HK-2 (cell line): ENCODE measurements around the gene GGT1.
"Not testable (repeated sequence)": the region's sequence is repeated elsewhere in the genome, so short reads cannot be mapped to it uniquely, and the experiment has no call there.

ENCODE experiments used
- DNase-seq: peaks from one replicate; pipeline ENCODE4 v3.0.0-alpha.2; 2018; ENCODE audit not compliant: unreplicated experiment

Gene GGT1

GRCh38 chr22:24584166-24584790 lies 18.7 kb upstream of the GGT1 start:
- DNase-seq, result no peak

- DNase-seq, result no peak
These were observed 18.1 kb upstream of the GGT1 start for GRCh38 chr22:24584871-24585411.

- DNase-seq, result no peak
These were observed 17.5 kb upstream of the GGT1 start for GRCh38 chr22:24585461-24585860.

DNA sequence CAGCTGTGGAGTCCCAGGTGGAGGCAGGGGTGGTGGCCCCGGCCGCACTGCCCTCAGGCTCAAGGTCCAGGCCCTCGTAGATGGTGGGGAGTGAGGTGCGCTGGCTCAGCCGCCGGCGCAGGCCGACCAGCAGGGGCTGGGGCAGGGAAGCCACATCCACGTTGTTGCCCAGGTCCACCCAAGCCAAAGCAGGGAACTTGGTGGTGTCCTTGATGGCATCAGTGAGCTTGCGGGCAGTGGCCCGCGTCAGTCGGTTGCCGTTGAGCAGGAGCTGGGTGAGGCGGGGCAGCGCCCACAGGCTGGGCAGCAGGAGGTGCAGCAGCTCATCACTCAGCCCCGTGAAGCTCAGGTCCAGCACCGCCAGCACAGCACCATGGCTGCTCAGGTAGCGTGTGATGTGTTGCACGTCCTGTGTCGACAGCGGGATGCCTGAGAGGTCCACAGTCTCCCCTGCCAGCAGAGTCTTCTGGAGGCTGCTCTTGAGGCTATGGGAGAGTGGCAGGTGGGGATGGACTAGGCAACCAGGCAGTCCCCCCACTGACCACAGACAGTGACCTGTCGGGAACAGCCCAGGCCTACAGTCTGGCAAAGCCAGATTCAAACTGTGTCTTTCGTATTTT lies 17.0 kb upstream of the GGT1 start:
- DNase-seq, result no peak

- no peak for DNase-seq
These were observed 15.7 kb upstream of the GGT1 start for GRCh38 chr22:24587251-24587650.

DNA sequence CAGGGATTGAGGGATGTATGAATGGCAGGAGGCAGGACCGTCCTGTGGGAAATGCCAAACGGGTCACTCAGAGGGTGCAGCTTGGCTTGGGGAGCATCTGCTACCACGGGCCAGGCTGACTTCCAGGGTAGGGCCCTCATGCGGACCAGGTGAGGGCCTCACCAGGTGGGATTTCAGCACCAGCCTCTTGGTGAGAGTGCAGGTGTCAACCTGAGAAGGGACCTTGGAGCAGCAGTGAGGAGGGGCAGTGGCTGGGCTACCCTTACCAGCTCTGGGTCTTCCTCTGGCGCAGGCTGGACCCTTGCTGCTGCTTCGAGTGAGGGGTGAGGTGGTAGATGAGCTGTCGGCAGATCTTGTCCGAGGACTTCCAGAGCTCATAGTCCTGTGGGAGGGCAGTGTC lies 15.0 kb upstream of the GGT1 start:
- no peak for DNase-seq

- DNase-seq, result no peak
These were observed 14.6 kb upstream of the GGT1 start for GRCh38 chr22:24588381-24588756.

GRCh38 chr22:24588757-24589481 lies 14.1 kb upstream of the GGT1 start:
- no peak for DNase-seq

DNA sequence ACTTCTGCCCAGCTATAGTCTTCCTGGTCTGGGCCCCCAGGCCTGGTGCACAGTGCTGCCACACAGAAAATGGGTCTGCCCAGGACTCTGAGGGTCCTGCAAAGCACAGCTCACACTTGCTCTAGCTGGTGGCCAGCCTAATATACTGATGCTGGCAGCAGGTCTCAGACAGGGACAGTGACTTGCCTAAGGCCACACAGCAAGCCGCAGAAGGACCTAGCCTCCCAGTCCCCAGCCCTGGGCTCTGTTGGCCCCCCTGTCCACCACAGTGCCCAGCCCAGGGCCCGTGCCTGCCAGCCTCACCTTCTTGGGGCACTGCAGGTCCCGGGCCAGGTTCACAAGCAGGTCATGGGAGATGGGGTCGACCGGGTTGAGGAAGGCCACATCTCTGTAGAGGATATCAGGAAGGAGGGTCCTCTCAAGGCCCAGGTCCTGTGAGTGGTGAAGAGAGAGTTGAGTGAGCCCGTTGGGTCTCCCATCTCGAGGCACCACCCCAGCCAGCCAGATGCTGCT lies 13.4 kb upstream of the GGT1 start:
- no peak for DNase-seq

- DNase-seq, result no peak
These were observed 12.3 kb upstream of the GGT1 start for GRCh38 chr22:24590596-24591173.

DNA sequence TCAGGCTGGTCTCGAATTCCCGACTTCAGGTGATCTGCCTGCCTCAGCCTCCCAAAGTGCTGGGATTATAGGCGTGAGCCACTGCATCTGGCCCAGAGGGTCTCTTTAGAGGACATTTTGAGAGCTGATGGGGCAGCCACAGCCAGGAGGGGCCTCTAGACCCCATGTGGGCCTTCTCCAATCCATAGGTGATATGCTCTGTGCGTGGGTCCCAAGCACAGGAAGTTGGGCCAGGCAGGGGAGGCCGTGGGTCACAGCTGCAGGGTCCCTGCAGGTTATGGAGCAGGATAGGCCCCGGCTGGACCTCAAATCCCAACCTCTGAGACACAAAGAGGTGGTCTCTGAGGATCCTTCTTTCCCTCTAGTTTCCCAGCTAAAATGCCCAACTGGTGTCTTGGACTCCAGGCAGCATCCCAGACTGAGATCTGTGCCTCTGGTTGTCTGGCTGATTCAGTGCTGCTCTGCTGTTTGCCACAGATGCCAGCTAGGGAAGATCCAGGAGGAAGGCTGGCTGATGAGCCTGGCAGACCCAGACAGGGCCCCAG lies 11.6 kb upstream of the GGT1 start:
- DNase-seq, result no peak

DNA sequence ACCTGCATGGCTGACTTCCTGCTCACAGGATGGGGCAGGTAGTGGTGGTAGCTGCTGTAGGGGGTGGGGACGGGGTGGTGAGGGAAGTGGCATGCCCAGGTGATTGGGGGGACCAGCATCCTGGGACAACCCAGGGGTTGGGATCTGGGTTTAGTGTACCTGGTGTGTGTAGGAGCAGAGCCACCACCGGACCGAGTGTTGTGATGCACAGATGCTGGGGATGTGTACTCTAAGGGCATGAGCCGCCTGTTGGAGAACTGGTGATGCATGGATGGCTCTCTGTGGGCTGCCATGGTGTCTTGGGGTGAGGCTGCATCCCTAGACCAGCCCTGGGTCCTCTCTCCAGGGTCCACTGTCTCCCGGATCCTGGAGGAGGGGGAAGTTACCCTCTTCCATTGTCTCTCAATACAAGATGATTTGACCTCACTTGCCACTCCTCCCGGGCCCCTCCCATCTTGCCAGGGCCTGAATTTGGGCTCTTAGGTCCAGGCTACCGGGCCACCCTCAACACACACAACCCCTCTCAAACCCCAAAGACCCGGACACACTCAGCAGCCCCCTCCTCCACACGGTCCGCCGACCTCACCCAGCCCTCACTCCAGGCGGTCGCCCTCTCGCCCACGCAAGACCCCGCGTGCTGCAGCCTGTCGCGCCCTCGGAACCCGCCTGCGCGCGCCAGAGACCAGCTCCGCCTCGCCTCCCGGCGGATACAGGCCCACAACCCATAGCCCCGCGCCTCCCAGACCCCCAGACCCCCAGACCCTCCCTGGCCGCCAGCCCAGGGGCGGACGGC lies 10.7 kb upstream of the GGT1 start:
- DNase-seq, result peak; percentile 25

GRCh38 chr22:24592851-24593558 lies 10.0 kb upstream of the GGT1 start, which contains the start of gene LRRC75B:
LRRC75B (minus strand) TSS chr22:24593073; CDS start chr22:24593039, 34 bp downstream.
- peak; percentile 91 for DNase-seq

DNA sequence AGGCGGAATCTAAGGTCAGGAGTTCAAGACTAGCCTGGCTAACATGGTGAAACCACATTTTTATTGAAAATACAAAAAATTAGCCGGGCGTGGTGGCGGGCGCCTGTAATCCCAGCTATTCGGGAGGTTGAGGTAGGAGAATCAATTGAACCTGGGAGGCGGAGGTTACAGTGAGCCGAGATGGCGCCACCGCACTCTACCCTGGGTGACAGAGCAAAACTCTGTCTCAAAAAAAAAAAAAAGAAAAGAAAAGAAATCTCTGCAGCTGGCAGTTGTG lies 9.5 kb upstream of the GGT1 start:
- not testable (repeated sequence) for DNase-seq

DNA sequence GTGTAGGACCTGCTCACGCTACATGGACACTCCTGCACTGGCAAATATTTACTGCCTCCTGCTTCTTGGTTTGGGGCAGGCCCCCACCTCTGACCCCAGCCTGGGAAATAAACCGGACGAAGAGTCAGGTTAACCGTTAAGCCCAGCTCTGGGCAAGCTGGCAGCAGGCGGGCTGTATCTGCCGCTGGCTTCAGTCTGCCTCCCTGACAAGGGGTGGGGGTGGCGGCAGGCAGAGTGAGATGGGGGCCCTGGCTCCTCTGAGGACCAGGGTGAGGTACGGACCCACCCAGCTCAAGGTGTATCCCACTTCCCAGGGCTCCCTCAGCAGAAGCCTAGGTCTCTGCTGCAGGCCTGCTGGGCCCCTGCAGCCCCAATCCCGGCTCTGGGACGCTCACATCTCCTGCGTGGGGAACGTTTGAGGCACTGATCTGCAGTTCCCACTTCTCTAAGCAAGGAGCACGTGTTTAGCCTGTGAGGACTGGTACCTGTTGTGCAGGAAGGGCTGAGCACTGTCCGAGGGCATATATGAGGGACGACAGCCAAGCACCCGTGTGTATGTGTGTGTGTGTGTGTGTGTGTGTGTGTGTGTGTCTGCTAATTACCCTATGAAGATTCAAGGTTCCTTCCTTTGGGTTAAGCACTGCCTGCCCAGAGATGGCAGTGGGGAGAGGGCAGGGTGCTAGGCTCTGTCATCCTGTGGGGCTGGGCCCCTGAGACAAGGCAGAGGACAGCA lies 9.0 kb upstream of the GGT1 start:
- peak; percentile 49 for DNase-seq

- no peak for DNase-seq
These were observed 8.3 kb upstream of the GGT1 start for GRCh38 chr22:24594569-24595120.

DNA sequence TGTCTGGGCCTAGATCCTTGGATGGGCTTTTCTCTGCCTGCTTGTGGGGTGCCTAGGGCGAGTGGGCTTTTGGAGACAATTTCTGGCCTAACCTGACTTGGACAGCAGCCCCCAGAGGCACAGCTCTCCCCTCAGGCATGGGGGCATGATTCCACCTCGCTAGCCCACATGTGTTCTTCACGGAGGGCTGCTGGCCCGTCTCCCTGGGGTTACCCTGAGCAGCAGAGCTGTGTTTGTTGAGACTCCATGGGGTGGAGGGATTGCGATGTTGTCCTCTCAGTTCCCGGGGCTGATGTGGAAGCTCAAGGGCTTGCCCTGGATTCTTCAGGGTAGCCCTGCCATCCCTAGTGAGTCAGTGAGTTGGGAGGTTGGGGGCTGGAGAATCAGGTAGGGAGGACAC lies 7.8 kb upstream of the GGT1 start:
- DNase-seq, result no peak

DNA sequence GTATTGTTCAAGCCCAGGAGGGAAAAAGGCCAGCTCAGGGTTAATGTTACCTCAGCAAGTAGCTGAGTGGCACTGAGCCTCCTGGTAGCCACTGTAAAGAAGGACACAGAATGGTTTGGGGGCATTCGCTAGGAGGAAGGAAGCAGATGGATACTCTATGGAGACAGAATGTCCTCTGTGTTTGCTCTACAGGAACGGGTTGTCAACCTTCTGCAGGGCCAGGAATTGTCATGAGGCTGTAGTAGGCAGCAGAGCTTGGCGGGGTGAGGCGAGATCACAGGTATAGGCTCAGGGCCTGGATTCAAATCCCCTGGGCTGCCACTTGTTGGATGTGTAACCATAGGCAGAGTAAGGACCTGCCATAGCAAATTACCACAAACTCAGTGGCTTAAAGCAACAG lies 7.1 kb upstream of the GGT1 start:
- no peak for DNase-seq

DNA sequence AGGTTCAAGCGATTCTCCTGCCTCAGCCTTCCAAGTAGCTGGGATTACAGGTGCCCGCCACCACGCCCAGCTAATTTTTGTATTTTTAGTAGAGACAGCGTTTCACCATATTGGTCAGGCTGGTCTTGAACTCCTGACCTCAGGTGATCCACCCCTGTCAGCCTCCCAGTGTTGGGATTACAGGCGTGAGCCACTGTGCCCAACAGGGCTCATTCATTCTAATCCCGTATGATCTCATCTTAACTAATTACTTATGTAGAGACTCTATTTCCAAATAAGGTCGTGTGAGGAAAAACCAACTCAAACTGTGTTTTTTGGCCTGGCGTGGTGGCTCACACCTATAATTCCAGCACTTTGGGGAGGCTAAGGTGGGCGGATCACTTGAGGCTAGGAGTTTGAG lies 5.9 kb upstream of the GGT1 start:
- DNase-seq, result not testable (repeated sequence)

- no peak for DNase-seq
These were observed 3.5 kb upstream of the GGT1 start for GRCh38 chr22:24599514-24599913.
